ENCODE results near the gene NKAPL. TPM values are rescaled to one million over a fixed set of nuclear protein-coding genes. Genes with fewer than 3 reads are reported as not detected.

Gene NKAPL
- total and polyA plus RNA-seq, 2 of the 13 experiments (the other 11 are each of a cell fraction or from before 2014, with no cell fraction given): not detected

- TF ChIP-seq KDM2A (CRISPR knock-in tag; IDR thresholded peaks at IDR 0.05; ENCODE audit: borderline replicate concordance, low read depth) (peak; percentile 71; the same call in 1 of the 2 replicates), CHD2 (IDR thresholded peaks at IDR 0.05; ENCODE audit: low read depth, low read length) (no peak), ZNF432 (CRISPR knock-in tag; IDR thresholded peaks at IDR 0.05; ENCODE audit: borderline replicate concordance) (no peak), NR2F6 (IDR thresholded peaks at IDR 0.05) (peak; percentile 29; the same call in 1 of the 2 replicates), NR2F6 (CRISPR knock-in tag; IDR thresholded peaks at IDR 0.05) (no peak), IKZF5 (CRISPR knock-in tag; IDR thresholded peaks at IDR 0.05) (peak; percentile 79; the same call in 1 of the 2 replicates), ZNF878 (CRISPR knock-in tag; IDR thresholded peaks at IDR 0.05) (0 out of 2 replicates have a peak, but pooled peaks have one; percentile 64), RCOR2 (CRISPR knock-in tag; IDR thresholded peaks at IDR 0.05) (peak; percentile 56), HNRNPH1 (optimal IDR thresholded peaks at IDR 0.05; ENCODE audit: low read depth, low read length) (no peak), ZNF501 (CRISPR knock-in tag; IDR thresholded peaks at IDR 0.05) (peak; percentile 46; the same call in 1 of the 2 replicates), FOXA3 (CRISPR knock-in tag; IDR thresholded peaks at IDR 0.05) (peak; percentile 70), KDM3A (CRISPR knock-in tag; IDR thresholded peaks at IDR 0.05; ENCODE audit: low read depth) (0 out of 2 replicates have a peak, but pooled peaks have one; percentile 39), DDIT3 (CRISPR knock-in tag; IDR thresholded peaks at IDR 0.05) (0 out of 2 replicates have a peak, but pooled peaks have one; percentile 35), ZNF510 (CRISPR knock-in tag; IDR thresholded peaks at IDR 0.05; ENCODE audit: low read depth) (peak; percentile 51; the same call in 1 of the 2 replicates), NFKBIZ (CRISPR knock-in tag; IDR thresholded peaks at IDR 0.05) (0 out of 2 replicates have a peak, but pooled peaks have one; percentile 30), ZNF282 (IDR thresholded peaks at IDR 0.05; ENCODE audit: partially characterized antibody) (no peak), CBX2 (IDR thresholded peaks at IDR 0.05; ENCODE audit: low read depth, low read length) (no peak), CBX2 (CRISPR knock-in tag; IDR thresholded peaks at IDR 0.05; ENCODE audit: low read depth) (peak; percentile 47; the same call in 1 of the 2 replicates), ZNF274 (CRISPR knock-in tag; IDR thresholded peaks at IDR 0.05) (no peak), ZFP90 (CRISPR knock-in tag; IDR thresholded peaks at IDR 0.05; ENCODE audit: borderline replicate concordance) (peak; percentile 46; the same call in 1 of the 2 replicates), MEIS2 (CRISPR knock-in tag; IDR thresholded peaks at IDR 0.05) (peak; percentile 57; the same call in 1 of the 2 replicates), CREB1 (IDR thresholded peaks at IDR 0.05) (peak; percentile 62), CREB1 (CRISPR knock-in tag; IDR thresholded peaks at IDR 0.05) (peak; percentile 81), ISL2 (CRISPR knock-in tag; IDR thresholded peaks at IDR 0.05) (0 out of 2 replicates have a peak, but pooled peaks have one; percentile 23), ZNF574 (CRISPR knock-in tag; IDR thresholded peaks at IDR 0.05) (peak; percentile 86), ADNP (CRISPR knock-in tag; IDR thresholded peaks at IDR 0.05) (0 out of 2 replicates have a peak, but pooled peaks have one; percentile 27), MAF1 (CRISPR knock-in tag; IDR thresholded peaks at IDR 0.05; ENCODE audit: borderline replicate concordance) (peak; percentile 98), SIX1 (CRISPR knock-in tag; IDR thresholded peaks at IDR 0.05; ENCODE audit: borderline replicate concordance) (peak; percentile 49; the same call in 1 of the 2 replicates)
Measured at GRCh38 chr6:28212510-28213212, 46.4 kb upstream of the NKAPL start (continued).

All from HepG2 (cell line).